Esophagus muscularis mucosa (tissue), 4 donors: Measurements from ENCODE around the gene TRAF2. TPM values are rescaled to one million over a fixed set of nuclear protein-coding genes. Genes with fewer than 3 reads are reported as not detected.

ENCODE experiments used
- DNase-seq: peaks from one replicate; pipeline ENCODE4 v3.0.0-alpha.2; 2017; ENCODE audit errors: extremely low spot score
- H3K27ac ChIP-seq, 4 donors: fragments of 200-600 bp; sonication (generic); replicated peaks in 1 of 4; 1 replicate in 3 of 4; 2 replicates in 1 of 4; pipeline ENCODE4 v1.5.1; 2016 to 2019; ENCODE audit warnings: mild to moderate bottlenecking in 1 of 4
- H3K27me3 ChIP-seq, 4 donors: fragments of 200-600 bp; sonication (generic); one replicate each; pipeline versions ENCODE4 v1.5.1 to v1.6.0; 2016 to 2019
- H3K36me3 ChIP-seq, 4 donors: fragments of 200-600 bp; sonication (generic); one replicate each; pipeline ENCODE4 v1.5.1; 2016 to 2019
- H3K4me1 ChIP-seq, 4 donors: fragments of 200-600 bp; sonication (generic); one replicate each; pipeline ENCODE4 v1.5.1; 2016 to 2019
- H3K4me3 ChIP-seq, 4 donors: fragments of 200-600 bp; sonication (generic); 1 replicate in 2 of 4; 2 replicates in 2 of 4; pipeline ENCODE4 v1.5.1; 2016 to 2019; ENCODE audit warnings: mild to moderate bottlenecking in 4 of 4, moderate library complexity in 1 of 4
- H3K9me3 ChIP-seq, 4 donors: fragments of 200-600 bp; sonication (generic); 1 replicate in 3 of 4; 2 replicates in 1 of 4; pipeline ENCODE4 v1.5.1; 2016 to 2019
- CTCF ChIP-seq, 3 experiments: fragments of 200-600 bp in 2 of 3; fragments of 450-650 bp in 1 of 3; sonication (generic) in 2 of 3; IDR thresholded peaks; one replicate each; pipeline ENCODE4 v1.5.1; 2017 to 2019; ENCODE audit warnings: antibody characterized with exemption in 3 of 3, mild to moderate bottlenecking in 2 of 3, moderate library complexity in 1 of 3
- EP300 ChIP-seq: sonication (generic); formaldehyde crosslinking; IDR thresholded peaks from one replicate; pipeline ENCODE4 v1.6.1; 2017; ENCODE audit warnings: antibody characterized with exemption
- POLR2A ChIP-seq: fragments of 450-650 bp; IDR thresholded peaks from one replicate; pipeline ENCODE4 v1.6.1; 2017; ENCODE audit warnings: antibody characterized with exemption, moderate library complexity, mild to moderate bottlenecking, low read depth
- POLR2AphosphoS5 ChIP-seq, 2 donors: sonication (generic); formaldehyde crosslinking; IDR thresholded peaks; one replicate each; pipeline ENCODE4 v1.6.1; 2017; ENCODE audit warnings: antibody characterized with exemption in 2 of 2
- WGBS: methylation state at CpG from one replicate; pipeline ENCODE4 v1.1.5; 2018; 5-methylcytosine and 5-hydroxymethylcytosine counted together
- intact Hi-C: fragments of 100-400 bp; cut with DNase I; formaldehyde crosslinking; loops from one replicate; pipeline ENCODE4 v1.15.1; 2023
- total RNA-seq, 4 donors: library from RNA; depleted of rRNA; stranded (reverse); fragments of >200 nt; gene quantifications; one replicate each; pipeline versions ENCODE4 v1.1.0 to v1.2.1, GENCODE V29; 2016

TRAF2 gene
- total RNA-seq, 4 donors from 2014 or later = 6.6 to 15.5 (median 12.4) TPM

GRCh38 chr9:136845465-136846260 lies 40.7 kb upstream of the TRAF2 start:
- Histone ChIP-seq H3K4me1 (peaks cover 61 to 90% (median 87%) of the 10 kb centered on the region in 4 donors), H3K9me3 (no peaks in the 10 kb centered on the region), H3K4me3 (peak overlapping the region in 1 of 4 donors; percentile 78), H3K27ac (no peak overlapping the region), H3K36me3 (peaks cover 0 to 9% (median 8%) of the 10 kb centered on the region in 4 donors), H3K27me3 (peaks cover 4 to 55% (median 36%) of the 10 kb centered on the region in 4 donors)
- DNase-seq = no peak
- WGBS = 29% methylated on average over 26 of the region's 102 CpGs
- intact Hi-C loops = loop anchor here (5.0 kb wide), 1 partner anchor 43 kb away; no protein-coding TSS in a partner anchor
- TF ChIP-seq EP300 (no peak), POLR2AphosphoS5 (IDR thresholded peaks at IDR 0.05) (no peak), POLR2A (no peak)

- peak overlapping the region; percentile 57 to 78 (median 74) for H3K4me3 ChIP-seq
- H3K9me3 ChIP-seq = no peaks in the 10 kb centered on the region
- H3K4me1 ChIP-seq = peaks cover 65 to 90% (median 84%) of the 10 kb centered on the region in 4 donors
- no peak overlapping the region for H3K27ac ChIP-seq
- no peak for TF ChIP-seq POLR2AphosphoS5 (IDR thresholded peaks at IDR 0.05)
- TF ChIP-seq EP300 = no peak
- TF ChIP-seq CTCF (IDR thresholded peaks at IDR 0.05) = no peak
- TF ChIP-seq POLR2A = no peak
- no peak for DNase-seq
- intact Hi-C loops = loop anchor here (5.0 kb wide), 1 partner anchor 44 kb away; no protein-coding TSS in a partner anchor
- H3K36me3 ChIP-seq = peaks cover 0 to 15% (median 11%) of the 10 kb centered on the region in 4 donors
- H3K27me3 ChIP-seq = peaks cover 4 to 55% (median 36%) of the 10 kb centered on the region in 4 donors
- no CpG with 5 or more reads among the region's 98 CpGs for WGBS
Measured at GRCh38 chr9:136846376-136847087, 39.8 kb upstream of the TRAF2 start.

GRCh38 chr9:136847088-136847825 lies 39.1 kb upstream of the TRAF2 start:
- DNase-seq = no peak
- Histone ChIP-seq H3K27me3 (peaks cover 4 to 55% (median 36%) of the 10 kb centered on the region in 4 donors), H3K9me3 (no peaks in the 10 kb centered on the region), H3K27ac (peak overlapping the region; percentile 88 to 95 (median 90)), H3K4me1 (peaks cover 63 to 86% (median 76%) of the 10 kb centered on the region in 4 donors), H3K4me3 (peak overlapping the region; percentile 57 to 78 (median 74)), H3K36me3 (peaks cover 0 to 18% (median 11%) of the 10 kb centered on the region in 4 donors)
- TF ChIP-seq POLR2AphosphoS5 (IDR thresholded peaks at IDR 0.05) (no peak), EP300 (no peak), POLR2A (no peak), CTCF (IDR thresholded peaks at IDR 0.05) (no peak)
- WGBS = 9% methylated on average over 22 of the region's 75 CpGs
- intact Hi-C loops = loop anchor here (5.0 kb wide), 1 partner anchor 45 kb away; no protein-coding TSS in a partner anchor

- WGBS = 2% methylated on average over 18 of the region's 48 CpGs
- intact Hi-C loops = loop anchor here (5.0 kb wide), 1 partner anchor 46 kb away; no protein-coding TSS in a partner anchor
- peak overlapping the region; percentile 88 to 95 (median 90) for H3K27ac ChIP-seq
- peak; percentile 95 for DNase-seq
- peaks cover 57 to 80% (median 70%) of the 10 kb centered on the region in 4 donors for H3K4me1 ChIP-seq
- no peak for TF ChIP-seq CTCF (IDR thresholded peaks at IDR 0.05)
- TF ChIP-seq POLR2A = peak; percentile 64
- TF ChIP-seq EP300 = no peak
- peak; percentile 73 to 88 for TF ChIP-seq POLR2AphosphoS5 (IDR thresholded peaks at IDR 0.05)
- peak overlapping the region; percentile 57 to 78 (median 74) for H3K4me3 ChIP-seq
- H3K27me3 ChIP-seq = peaks cover 4 to 51% (median 36%) of the 10 kb centered on the region in 4 donors
- H3K36me3 ChIP-seq = peaks cover 0 to 18% (median 11%) of the 10 kb centered on the region in 4 donors
- H3K9me3 ChIP-seq = no peaks in the 10 kb centered on the region
Measured at GRCh38 chr9:136847826-136848392, 38.4 kb upstream of the TRAF2 start.
